Sigmoid colon (tissue), 4 donors: ENCODE data around the gene TNFSF4.

Experiments
- EP300 ChIP-seq, 4 donors: sonication (generic); formaldehyde crosslinking; IDR thresholded peaks; one replicate each; pipeline ENCODE4 v1.6.1; 2017; ENCODE audit warnings: antibody characterized with exemption in 4 of 4
- POLR2A ChIP-seq, 2 donors: fragments of 450-650 bp; IDR thresholded peaks; one replicate each; pipeline ENCODE4 v1.6.1; 2016; ENCODE audit warnings: antibody characterized with exemption in 2 of 2, mild to moderate bottlenecking in 2 of 2, moderate library complexity in 2 of 2
- TF ChIP-seq, protein P1 (sequence below), 4 experiments: fragments of 450-650 bp in 3 of 4; fragments of 200-600 bp in 1 of 4; IDR thresholded peaks; one replicate each; pipeline ENCODE4 v1.5.1; 2016 to 2019; ENCODE audit warnings: antibody characterized with exemption in 4 of 4, mild to moderate bottlenecking in 3 of 4, moderate library complexity in 2 of 4

DNA sequence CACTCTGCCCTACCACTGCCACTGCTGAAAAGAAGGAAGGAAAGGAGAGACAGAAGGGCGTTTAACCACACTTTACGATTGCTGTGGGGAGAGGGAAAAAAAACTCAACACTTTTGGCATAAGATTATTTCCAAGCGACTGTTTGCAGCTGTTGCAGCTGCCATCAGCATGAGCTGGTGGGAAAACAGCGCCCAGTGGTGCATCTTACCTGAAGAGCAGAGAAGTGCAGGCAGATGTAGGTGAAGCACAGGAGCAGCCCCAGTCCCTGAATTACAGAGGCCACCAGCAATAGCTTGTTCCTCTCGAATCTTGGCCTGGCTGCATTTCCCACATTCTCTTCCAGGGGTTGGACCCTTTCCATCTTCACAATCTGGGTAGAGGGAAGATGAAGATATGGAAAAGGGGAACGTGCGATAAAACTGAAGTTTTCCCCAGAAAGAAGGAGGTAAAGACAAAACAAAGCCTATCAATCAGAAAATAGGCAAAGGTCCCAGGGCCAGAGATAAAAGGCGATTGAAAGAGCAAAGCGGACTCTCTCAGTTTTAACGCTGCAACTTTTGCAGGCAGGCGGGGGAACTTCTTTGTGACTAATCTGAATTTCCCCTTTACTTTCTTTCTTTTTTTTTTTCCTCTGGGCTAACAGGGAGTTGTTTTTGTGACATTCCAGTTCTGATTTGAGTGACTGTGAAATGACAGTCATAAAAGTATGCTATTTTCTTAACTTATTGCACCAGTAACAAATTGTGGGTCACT is at the start of gene TNFSF4:
- TF ChIP-seq, protein P1, sequence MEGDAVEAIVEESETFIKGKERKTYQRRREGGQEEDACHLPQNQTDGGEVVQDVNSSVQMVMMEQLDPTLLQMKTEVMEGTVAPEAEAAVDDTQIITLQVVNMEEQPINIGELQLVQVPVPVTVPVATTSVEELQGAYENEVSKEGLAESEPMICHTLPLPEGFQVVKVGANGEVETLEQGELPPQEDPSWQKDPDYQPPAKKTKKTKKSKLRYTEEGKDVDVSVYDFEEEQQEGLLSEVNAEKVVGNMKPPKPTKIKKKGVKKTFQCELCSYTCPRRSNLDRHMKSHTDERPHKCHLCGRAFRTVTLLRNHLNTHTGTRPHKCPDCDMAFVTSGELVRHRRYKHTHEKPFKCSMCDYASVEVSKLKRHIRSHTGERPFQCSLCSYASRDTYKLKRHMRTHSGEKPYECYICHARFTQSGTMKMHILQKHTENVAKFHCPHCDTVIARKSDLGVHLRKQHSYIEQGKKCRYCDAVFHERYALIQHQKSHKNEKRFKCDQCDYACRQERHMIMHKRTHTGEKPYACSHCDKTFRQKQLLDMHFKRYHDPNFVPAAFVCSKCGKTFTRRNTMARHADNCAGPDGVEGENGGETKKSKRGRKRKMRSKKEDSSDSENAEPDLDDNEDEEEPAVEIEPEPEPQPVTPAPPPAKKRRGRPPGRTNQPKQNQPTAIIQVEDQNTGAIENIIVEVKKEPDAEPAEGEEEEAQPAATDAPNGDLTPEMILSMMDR (IDR thresholded peaks at IDR 0.05), result no peak
- TF ChIP-seq POLR2A (IDR thresholded peaks at IDR 0.05) (no peak), EP300 (IDR thresholded peaks at IDR 0.05) (no peak)
